Measurements from ENCODE around the gene SYT17.

The SYT17 gene

DNA sequence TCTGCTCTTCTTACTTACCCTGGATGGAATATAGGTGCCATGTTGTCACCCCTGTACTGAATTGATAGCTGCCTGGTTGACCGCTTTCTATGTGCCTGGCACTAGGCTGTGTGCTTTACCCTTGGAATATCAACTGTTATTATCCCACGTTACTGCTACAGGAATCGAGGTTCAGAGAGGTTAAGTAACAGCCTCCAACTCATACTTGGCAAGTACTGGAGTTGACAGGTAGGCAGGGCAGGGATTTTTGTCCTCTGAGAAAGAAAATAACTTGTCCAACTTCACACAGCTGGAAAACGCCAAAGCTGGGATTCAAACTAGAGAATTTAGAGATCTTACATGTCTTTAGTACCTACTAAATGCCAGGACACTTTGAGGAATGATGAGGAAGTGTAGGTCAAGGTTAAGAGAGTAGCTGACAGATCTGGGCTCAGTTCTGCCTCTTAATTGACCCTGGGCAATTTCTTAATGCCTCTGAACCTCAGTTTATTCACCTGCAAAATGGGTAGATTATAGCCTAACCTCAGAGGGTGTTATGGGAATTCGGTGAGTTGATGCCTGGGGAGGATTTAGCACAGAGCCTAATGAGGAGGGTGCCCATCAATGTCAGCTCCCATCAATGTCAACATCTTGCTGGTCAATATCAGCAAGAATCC lies 28.5 kb upstream of the SYT17 start:
- no peak for DNase-seq

DNA sequence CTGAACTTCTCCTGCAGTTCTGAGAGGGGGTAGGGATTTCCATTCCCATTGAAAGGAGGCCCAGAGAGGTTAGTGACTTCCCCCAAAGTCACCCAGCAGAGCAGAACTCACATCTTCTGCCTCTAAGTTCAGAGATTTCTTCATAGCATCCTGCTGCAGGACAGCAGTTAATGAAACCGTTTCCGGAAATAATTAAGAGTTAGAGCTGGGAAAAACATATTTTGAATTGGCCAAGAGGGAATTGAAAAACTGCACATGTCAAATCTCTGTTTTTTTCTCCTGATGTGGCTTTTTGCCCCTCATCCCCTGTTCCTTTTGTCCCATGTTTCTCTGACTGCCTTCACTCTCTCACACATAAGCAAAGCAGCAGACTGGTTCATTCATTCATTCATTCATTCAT lies 27.6 kb upstream of the SYT17 start:
- no peak for DNase-seq

DNA sequence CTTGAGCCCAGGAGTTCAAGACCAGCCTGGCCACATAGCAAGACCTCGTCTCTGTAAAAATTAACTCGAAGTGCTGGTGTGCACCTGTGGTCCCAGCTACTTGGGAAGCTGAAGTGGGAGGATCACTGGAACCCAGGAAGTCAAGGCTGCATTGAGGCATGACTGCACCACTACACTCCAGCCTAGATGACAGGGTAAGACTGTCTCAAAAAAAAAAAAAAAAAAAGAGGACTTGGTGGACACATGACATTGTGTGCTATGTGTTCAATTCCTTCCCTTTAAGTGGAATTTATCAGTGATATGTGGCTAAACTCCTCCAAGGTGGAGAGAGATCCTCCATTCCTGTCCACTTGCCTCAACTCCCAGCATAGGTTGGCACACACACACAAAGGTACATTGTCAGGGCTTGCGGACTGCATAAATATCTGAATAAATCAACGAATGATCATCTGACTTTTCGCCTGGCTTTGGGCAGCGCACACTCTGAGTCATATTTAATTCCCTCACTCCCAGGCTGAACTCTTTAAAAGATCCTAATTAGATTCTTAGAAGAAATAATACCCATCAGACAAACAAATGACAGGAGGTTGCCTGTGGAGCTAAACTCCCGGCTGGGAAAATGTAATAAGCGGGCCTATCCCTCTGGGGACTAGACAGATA lies 25.0 kb upstream of the SYT17 start:
- DNase-seq = no peak

DNA sequence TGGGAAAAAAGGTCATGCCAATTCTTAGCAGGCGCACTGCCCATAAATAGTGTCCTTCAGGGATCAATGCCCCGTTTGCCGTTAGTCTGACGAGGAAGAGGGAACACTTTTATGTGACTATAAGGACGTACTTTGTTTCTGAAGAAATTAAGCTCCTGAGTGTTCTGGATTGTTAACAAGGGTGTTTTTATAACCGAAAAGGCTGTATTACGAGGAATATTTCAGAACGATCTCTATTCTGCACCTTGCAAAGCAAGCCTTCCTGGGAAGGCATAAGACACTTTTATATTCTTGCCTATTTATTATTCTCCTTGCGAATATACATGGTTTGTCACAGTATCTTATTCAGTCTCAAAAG lies 24.5 kb upstream of the SYT17 start:
- DNase-seq = no peak

DNA sequence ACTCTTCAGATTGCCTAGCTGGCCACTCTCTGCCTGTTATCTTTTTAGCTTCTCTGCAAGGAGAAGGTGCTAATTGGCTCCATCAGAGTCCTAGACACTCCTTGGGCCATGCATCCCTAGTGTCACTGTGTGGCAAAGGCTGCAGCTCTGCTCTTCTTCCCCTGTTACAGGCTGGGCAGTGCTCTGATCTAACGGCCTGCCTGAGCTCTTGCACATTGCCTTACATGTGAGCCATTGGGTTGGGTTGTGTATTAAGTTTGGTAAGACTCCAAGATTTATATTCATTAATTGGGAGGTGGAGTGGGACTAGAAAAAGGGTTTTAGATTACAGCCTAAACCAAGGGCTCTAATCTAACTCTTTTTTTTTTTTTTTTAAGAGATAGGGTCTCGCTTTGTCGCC lies 23.0 kb upstream of the SYT17 start:
- DNase-seq = no peak

DNA sequence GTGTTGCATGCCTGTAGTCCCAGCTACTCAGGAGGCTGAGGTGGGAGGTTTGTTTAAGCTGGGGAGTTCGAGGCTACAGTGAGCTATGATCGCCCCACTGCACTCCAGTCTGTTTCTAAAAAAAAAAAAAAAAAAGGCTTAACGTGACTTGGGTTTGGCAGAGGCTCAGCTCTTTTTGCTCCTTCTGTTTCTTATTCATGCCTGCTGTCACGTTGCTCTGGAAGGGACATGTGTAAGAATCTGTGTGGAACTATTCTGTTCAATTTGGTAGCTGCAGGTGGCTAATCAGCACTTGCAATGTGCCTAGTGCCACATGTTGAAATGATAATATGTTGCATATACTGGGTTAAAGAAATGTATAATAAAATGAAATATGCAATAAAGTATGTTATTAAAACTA lies 20.9 kb upstream of the SYT17 start:
- DNase-seq = no peak

DNA sequence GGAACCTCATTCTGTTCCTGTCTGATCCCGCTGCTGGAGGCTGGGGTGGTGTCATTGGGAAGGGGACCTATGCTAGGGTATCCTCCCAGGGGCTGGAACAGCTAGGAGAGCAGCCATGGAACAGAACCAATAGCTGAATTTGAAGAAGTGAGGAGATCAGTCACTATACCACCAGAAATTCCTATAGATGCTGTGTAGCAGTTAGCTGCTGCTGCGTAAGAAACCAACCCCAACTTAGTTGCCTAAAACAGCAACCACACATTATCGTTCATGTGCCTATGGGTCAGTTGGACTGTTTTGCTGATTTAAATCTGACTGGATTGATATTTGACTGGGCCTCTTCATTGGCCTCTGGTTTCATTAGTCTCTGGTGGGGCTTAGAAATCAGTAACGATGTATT lies 20.4 kb upstream of the SYT17 start:
- DNase-seq = no peak

DNA sequence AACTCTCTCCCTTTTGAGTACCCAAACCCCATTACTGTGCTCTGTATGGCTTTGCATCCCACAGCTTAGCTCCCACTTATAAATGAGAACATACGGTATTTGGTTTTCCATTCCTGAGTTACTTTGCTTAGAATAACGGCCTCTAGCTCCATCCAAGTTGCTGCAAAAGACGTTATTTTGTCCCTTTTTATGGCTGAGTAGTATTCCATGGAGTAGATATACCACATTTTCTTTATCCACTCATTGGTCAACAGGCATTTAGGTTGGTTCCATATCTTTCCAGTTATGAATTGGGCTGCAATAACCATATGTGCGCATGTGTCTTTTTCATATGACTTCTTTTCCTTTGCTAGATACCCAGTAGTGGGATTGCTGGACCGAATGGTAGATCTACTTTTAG lies 19.9 kb upstream of the SYT17 start:
- DNase-seq = no peak

DNA sequence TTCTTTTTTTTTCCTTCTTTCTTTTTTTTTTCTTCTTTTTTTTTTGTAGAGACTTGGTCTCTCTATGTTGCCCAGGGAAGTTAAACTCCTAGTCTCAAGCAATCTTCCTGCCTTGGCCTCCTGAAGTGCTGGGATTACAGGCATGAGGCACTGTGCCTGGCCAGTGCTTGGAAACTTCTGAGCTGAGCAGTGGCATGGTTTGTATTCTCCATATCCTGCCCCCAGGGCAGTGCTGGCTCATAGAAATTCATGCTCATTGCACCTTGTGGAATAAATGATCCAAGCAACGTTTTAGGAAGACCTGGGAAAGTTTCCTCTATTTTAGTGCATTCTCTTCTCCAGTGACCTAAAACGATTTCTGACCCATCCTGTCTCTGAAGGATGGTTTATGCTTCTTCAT lies 16.7 kb upstream of the SYT17 start:
- no peak for DNase-seq

DNA sequence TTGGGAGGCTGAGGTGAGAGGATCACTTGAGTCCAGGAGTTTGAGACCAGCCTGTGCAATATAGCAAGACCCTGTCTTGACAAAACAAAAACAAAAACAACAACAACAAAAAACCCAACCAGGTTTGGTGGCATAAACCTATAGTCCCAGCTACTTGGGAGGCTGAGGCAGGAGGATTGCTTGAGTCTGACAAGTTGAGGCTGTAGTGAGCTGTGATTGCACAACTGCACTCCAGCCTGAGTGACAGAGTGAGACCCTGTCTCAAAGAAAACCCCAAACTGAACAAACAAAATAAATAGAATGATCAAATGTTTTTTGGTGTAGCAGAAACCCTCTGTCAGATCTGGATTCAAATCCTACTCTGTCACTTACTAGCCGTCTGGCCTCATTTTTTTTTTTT lies 16.0 kb upstream of the SYT17 start:
- no peak for DNase-seq

DNA sequence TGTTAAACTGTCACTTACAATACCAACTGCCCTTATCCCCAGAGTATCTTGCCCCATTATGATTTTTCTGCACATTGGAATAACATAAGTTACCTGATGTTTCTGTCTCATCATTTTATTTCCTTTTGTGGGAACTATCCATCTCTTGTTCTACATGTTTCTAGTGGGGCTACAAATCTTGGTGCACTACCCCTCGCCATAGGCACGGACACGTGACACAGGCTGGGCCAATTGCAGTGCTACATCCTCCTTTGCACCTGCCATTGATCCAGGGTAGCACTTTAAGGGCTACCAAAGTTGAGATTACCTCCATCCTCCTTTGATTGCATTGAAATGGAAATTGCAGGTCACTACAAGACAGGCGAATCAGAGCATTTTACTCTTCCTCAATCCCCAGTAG lies 14.2 kb upstream of the SYT17 start:
- no peak for DNase-seq

DNA sequence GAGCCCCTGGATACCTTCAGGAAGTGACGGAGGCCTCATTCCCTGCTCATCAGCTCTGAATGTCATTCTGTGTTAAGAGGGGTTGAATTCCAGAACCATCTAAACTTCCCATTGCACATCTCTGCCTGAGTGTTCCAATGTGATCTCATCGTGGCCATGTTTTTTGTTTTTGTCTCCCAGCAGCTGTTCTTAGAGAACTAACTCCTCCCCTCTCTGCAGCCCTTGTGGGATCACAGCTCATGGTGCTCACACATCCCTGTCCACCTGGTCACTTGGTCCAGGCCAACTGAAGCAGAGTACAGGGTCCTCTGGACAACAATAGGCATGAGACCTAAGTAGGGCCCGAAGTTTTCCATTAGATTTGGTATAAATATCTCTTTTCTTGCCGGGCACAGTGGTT lies 6.0 kb upstream of the SYT17 start:
- DNase-seq = no peak

DNA sequence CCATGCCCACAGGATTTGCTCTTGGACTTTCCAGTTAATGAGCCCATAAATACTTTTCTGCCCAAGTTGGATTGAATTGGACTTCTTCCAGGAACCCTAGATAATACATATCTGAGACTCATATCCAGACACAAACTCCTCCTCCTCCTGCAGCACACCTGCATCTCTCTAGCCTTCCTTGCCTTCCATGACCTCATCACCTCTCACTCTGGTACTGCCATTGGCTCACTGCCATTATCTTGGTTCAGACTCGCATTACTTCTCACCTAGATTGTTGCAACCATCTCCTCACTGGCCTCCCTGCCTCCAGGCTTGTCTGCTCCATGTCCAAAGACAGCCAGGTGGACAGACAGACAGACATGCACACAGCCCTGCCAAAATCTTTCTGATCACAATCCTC lies 4.8 kb upstream of the SYT17 start:
- no peak for DNase-seq

DNA sequence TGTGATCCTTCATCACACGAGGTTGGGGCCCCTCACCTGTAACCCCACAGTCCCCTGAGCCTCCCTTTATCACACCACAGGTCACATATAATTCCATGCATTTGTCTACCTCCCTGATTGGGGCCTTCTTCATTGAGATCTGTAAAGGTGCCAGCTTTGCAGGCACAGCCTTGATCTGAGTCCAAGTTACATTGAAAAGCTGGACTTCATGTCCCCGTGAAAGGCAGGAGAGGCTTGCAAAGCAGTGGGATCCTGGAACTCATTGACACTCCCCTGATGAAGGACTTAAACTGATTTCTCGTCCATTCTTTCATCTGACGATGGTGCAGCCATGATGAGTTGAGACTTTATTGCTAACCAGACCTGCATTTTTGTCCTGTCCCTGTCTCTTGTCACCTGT lies 3.8 kb upstream of the SYT17 start:
- no peak for DNase-seq

DNA sequence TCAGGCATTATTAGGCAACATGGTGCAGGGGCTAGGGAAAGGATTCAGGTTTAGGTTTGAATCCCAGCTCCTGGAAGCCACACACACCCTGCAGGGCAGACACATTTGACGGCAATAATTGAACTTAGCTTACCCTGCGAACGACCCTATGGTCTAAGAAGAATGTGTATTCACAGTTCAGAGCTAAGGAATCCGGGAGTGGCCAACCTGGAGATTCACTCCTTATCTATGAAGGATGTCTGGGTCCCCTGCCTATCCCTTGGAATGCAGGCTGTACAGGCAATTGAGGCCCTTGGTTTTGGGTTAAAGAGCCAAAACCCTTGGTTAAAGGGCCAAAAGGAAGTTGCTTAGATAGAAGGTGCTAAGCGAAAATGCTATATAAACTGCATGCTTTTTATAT lies 2.9 kb upstream of the SYT17 start:
- DNase-seq = no peak

DNA sequence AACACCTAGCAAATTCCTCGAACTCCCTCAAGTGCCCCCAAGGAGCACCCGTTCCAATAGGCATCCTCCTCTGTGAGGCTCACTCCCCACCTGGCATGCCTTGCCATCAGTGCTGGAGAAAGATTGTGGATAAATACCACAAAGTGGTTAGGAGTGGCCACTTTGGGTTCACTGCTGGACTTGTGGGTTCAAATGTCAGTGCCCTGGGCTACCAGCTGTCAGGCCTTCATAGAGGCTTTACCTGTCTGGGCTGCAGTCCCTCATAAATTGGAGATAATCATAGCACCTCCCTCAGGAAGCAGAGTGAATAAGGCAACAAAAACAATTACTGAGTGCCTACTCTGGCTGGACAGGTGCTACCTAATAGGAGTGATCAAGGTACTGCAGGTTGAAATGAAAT lies 1.5 kb upstream of the SYT17 start:
- DNase-seq = no peak

DNA sequence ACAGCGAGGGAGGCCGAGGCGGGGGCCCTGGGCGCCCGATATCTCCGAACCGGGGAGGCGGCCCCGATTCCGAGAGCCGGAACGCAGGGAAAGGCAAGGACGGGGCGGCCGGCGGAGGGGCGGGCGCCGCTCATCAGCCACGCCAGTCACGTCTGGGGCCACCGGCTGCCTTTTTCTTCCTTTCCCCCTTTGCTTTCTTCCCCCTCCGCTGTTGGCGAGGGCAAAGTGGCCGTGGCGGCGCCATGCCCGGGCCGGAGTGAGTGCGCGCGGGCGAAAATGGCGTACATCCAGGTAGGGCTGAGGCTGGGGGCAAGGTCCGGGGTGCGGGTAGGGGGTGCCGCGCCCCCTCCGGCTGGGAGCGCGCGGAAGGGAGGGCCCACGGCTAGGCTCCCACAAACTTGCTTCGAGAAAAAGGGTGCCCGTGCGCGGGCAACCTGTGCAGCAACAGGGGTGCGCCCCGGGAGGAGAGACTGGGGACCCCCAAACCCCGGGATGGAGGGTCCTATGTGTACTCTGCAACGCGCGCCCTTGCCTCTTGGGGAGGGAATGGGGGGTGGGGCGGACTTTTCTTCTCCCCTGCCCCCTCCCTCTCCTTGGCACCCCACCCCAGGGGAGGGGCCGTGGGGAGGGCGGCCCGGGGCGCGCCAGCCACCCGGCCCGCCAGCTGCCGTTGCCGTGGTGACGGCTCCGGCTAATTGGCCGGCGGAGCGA lies 486 bp downstream of the SYT17 start:
- no peak for DNase-seq

DNA sequence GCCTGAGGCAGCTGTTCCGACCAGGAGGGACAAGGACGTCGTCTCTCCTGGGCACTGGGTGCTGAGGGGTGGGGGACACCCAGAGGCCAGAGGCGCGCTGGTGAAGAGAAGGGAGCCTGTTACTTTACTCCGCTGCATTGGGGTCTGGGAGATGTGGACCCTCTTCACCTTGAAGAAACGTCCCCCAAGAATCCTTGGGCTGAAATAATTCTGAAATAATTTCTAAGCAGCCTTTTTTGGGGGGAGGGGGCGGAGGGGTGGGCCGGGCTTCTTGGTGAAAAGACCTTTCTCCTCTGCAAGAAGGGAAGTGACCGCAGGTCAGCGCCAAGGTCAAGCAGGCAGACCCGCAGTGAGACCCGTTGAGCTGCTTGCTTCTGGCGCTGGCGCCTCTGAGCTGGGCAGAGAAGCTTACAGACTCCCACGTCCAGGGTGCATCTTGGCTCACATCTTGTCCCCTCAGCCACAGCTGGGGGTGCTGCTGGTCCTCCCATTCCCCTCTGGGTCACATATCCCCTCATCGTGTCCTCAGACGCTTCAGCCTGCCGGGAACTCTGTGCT lies 1.1 kb downstream of the SYT17 start:
- DNase-seq = no peak

DNA sequence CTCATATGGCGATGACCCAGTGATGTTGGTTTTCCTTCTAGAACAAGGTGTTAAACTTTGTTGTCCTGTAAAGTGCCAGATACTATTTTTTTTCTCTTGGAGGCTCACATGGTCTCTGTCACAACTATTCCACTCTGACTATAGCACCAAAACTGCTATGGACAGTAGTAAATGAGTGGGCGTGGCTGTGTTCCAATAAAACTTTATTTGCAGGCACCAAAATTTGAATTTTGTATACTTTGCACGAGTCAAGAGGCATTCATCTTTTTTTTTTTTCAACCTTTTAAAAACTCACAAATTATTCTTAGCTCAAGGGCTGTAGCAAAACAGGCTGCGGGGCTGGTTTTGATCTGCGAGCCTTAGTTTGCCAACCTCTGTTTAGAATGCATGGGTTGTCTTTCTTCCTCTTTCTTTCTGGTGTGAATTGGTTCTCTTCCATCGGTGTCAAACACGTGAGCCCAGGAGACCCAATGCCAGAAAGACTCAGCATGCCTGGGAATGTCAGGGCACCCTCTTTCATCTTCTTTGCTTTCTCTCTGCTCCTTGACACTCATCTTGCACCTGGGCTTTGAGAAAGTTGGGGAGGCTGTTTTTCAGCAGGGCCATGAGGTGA lies 2.1 kb downstream of the SYT17 start:
- DNase-seq = no peak

DNA sequence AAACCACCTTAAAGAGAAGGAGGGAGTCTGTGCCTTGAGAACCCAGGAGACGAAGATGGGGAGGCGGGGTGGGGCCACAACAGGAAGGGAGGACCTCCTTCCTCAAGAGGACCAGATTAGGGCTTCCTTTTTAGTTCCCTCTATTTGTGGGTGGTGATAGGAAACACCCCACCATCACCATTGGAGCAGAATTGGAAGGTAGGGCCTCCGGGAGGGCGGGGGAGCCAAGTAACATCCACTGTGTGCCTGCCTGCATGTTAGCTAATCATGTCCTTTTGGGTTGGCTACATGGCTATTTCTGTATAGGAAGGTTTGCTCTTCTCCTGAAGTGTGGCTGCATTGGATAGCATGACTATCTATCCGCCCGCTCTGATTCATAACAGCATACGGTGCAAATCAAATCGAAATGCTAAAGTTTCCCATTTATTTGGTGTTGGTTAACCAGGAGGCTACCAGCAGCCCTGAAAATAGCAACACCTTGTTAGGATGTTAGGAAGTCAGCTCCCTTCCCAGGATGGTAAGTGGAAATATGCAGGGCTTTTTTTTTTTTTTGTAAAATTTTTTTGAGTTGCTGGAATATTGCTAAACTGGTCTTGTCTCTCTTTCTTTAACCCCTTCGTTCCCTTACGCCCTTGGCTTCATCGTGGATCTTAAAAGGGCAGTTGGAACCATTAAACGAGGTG lies 4.2 kb downstream of the SYT17 start:
- no peak for DNase-seq

DNA sequence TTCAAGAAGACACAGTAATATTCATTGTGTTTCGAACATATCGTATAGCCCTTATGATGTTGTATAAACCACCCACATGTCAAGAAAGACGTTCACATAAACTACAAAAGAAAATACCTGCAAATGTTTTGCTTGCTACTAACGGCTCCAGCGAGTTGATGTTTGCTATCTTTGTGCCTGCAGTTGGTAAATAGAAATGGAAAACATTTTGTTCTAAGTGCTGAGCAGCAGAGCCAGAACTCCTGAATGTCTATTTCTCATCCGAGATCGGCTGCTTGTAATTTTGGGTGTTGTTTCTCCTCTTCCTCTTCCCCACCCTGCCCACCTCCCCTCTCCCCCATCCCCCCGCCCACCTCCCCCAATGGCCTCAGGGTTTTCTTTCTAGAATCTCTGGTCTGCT lies 5.0 kb downstream of the SYT17 start:
- no peak for DNase-seq

DNA sequence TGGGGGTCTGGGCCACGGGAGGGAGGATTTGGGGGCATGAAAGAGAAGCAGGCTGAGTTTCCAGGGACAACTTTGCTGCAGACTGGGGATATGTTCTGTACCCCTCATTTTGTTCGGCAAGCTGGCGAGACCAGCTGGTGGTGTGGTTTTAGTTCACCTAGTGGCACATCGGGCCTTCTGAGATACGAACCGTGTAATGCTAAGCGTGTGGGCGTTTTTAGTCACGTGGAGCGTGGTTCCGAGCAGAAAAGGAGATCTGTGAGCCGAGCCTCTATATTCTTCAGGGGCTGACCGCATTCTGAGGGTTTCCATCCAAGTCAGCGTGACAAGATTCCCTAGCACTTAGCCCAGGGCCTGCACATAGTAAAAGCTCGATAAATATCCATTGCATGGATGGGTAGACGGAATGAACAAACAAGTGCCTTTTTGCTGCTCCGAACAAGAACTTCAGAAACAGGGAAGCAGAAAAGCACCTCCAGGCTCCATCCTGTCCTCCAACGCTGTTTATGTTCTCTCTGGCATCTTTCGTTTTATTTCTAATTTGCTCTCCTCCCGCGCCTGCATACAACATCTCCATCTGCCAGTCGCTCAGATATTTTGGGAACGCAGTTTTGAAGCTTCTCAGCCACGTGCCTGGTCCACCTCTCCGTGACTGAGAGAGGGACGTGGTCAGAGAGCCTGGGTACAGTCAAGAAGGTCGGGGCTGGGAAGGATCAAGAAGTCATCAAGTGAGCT lies 5.8 kb downstream of the SYT17 start:
- no peak for DNase-seq

DNA sequence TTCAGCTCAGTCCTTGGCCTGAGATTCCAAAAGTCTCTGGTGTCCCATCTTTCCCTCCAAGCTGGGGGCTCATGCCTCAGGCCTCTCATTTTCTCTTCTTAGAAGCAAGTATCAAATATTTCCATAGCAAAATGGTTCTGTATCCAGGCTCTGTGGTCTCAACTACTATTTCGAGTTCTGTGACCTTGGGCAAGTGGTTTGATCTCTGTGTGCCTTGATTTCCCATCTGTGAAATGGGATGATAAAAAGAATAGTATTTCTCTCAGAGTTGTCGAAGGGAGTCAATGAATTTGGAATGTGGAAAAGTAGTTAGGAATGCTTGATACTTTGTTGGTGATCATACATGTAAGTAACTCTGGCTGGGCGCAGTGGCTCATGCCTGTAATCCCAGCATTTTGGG lies 6.4 kb downstream of the SYT17 start:
- no peak for DNase-seq
